HCT116 (cell line): ENCODE results near the gene MKRN1.
"Not testable (repeated sequence)": the region's sequence is repeated elsewhere in the genome, so short reads cannot be mapped to it uniquely, and the experiment has no call there.

Source experiments
- CEBPB ChIP-seq: IDR thresholded peaks from 2 replicates; pipeline ENCODE4 v1.6.1; 2012; ENCODE audit warnings: low read depth
- CTCF ChIP-seq, 3 experiments: fragments of 200-600 bp in 1 of 3; sonication (generic) in 1 of 3; IDR thresholded peaks in 2 of 3; conservative IDR thresholded peaks in 1 of 3; 2 replicates each; pipeline ENCODE4 v1.5.1; 2012 to 2017; ENCODE audit warnings: low read depth in 2 of 3, low read length in 2 of 3, antibody characterized with exemption in 1 of 3, borderline replicate concordance in 1 of 3, control low read depth in 1 of 3, mild to moderate bottlenecking in 1 of 3, mixed read lengths in 1 of 3, mixed run types in 1 of 3, moderate library complexity in 1 of 3; ENCODE audit not compliant: insufficient read depth in 1 of 3
- EZH2phosphoT487 ChIP-seq: fragments of 200-600 bp; IDR thresholded peaks from 2 replicates; pipeline ENCODE4 v1.6.1; 2018; ENCODE audit warnings: antibody characterized with exemption, borderline replicate concordance
- FOSL1 ChIP-seq: IDR thresholded peaks from 2 replicates; pipeline ENCODE4 v1.6.1; 2012; ENCODE audit warnings: low read depth
- MAX ChIP-seq: IDR thresholded peaks from 2 replicates; pipeline ENCODE4 v1.6.1; 2012
- POLR2A ChIP-seq: IDR thresholded peaks from 2 replicates; pipeline ENCODE4 v1.7.0; 2011; ENCODE audit warnings: borderline replicate concordance; ENCODE audit not compliant: insufficient read depth, insufficient read length; ENCODE audit errors: extremely low read depth
- POLR2AphosphoS5 ChIP-seq: IDR thresholded peaks from 2 replicates; pipeline ENCODE4 v1.6.1; 2011; ENCODE audit warnings: mild to moderate bottlenecking, low read depth, low read length, moderate library complexity
- RAD21 ChIP-seq: IDR thresholded peaks from 2 replicates; pipeline ENCODE4 v1.6.1; 2012; ENCODE audit warnings: low read depth, mild to moderate bottlenecking
- REST ChIP-seq: IDR thresholded peaks from 2 replicates; pipeline ENCODE4 v1.6.1; 2012; ENCODE audit warnings: low read depth
- SRF ChIP-seq: IDR thresholded peaks from 2 replicates; pipeline ENCODE4 v1.6.1; 2012; ENCODE audit warnings: low read depth
- TCF7L2 ChIP-seq: IDR thresholded peaks from 2 replicates; pipeline ENCODE4 v1.7.0; 2011; ENCODE audit warnings: borderline replicate concordance, inconsistent platforms; ENCODE audit not compliant: insufficient read depth, insufficient read length; ENCODE audit errors: extremely low read depth
- ZBTB33 ChIP-seq: IDR thresholded peaks from 2 replicates; pipeline ENCODE4 v1.6.1; 2011; ENCODE audit warnings: mild to moderate bottlenecking, low read length, moderate library complexity; ENCODE audit not compliant: insufficient replicate concordance; ENCODE audit errors: extremely low read depth
- ZNF274 ChIP-seq: fragments of 200-500 bp; sonication (Bioruptor generic); IDR thresholded peaks from 2 replicates; pipeline ENCODE4 v1.6.1; 2014; ENCODE audit warnings: mild to moderate bottlenecking, low read depth, low read length, inconsistent platforms

- TF ChIP-seq ZBTB33; MAX; POLR2A; CTCF (IDR thresholded peaks at IDR 0.05 in 2 of 3, conservative IDR thresholded peaks at IDR 0.05 in 1 of 3; ENCODE audit: borderline replicate concordance in 1 of 3, insufficient read depth in 1 of 3, low read depth in 2 of 3, low read length in 2 of 3); TCF7L2; RAD21; EZH2phosphoT487; ZNF274; SRF; REST; FOSL1; POLR2AphosphoS5; CEBPB: not testable (repeated sequence)
Measured at GRCh38 chr7:140418156-140418472, 61.2 kb downstream of the MKRN1 start.
